ENCODE results near the gene ABL1.

The ABL1 gene

DNA sequence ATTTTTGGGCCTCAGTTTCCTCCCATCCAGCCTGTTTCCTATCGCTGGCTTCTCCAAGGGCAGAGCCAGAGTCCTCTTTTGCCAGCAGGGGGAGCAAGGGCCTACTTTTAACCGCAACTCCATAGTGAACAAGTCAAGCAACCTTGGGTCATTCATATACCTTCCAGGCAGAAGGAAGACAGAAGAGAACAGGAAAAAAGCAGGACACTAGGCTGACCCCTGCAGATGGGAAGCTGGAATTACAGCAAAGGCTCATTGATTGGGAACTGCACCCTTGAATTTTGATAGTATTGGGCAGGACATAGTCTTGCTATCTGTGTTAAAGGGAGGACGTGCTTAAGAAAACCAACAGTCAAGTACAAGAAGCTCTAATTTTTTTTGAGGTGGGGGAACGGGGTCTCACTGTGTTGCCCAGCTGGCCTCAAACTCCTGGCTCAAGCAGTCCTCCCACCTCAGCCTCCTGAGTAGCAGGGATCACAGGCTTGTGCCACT lies 31.5 kb downstream of the ABL1 start:
- Histone ChIP-seq H3K4me1 (ENCODE audit: insufficient read depth, low read length) (peaks cover 76% of the 10 kb centered on the region), H3K36me3 (ENCODE audit: insufficient read depth, low read length) (peaks cover 41% of the 10 kb centered on the region), H3K4me3 (ENCODE audit: low read depth in 1 of 2, low read length in 2 of 2) (no peak overlapping the region), H3K27ac (ENCODE audit: low read depth, low read length) (peak overlapping the region; percentile 38), H3K9ac (ENCODE audit: low read length) (no peak overlapping the region), H3K27me3 (ENCODE audit: control insufficient read depth in 1 of 2, insufficient read depth in 2 of 2, low read length in 2 of 2) (no peaks in the 10 kb centered on the region), H3K9me3 (ENCODE audit: low read length) (no peaks in the 10 kb centered on the region)

DNA sequence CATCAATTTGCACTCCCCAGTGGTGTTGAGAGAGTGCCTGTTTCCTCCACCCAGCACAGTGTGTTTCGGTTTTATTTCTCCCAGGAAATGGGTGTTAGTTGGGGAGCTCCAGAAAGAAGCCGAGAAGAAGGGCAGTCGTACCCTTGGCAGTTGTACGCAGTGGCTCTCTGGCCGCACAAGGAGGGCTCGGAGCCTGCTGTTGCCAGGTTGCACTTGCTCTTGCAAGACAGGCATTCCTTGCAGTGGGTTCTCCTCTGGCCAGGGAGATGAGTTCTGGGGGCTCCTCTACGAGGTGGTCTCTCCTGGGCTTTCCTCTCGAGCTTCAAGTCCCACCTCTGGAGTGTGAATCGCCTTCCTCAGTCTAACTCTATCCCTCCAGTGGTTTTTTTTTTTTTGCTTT lies 32.5 kb downstream of the ABL1 start:
- no peaks in the 10 kb centered on the region for H3K9me3 ChIP-seq (ENCODE audit: low read length)
- no peak overlapping the region for H3K27ac ChIP-seq (ENCODE audit: low read depth, low read length)
- no peak overlapping the region for H3K9ac ChIP-seq (ENCODE audit: low read length)
- peaks cover 75% of the 10 kb centered on the region for H3K4me1 ChIP-seq (ENCODE audit: insufficient read depth, low read length)
- peaks cover 48% of the 10 kb centered on the region for H3K36me3 ChIP-seq (ENCODE audit: insufficient read depth, low read length)
- no peak overlapping the region for H3K4me3 ChIP-seq (ENCODE audit: low read depth in 1 of 2, low read length in 2 of 2)
- no peaks in the 10 kb centered on the region for H3K27me3 ChIP-seq (ENCODE audit: control insufficient read depth in 1 of 2, insufficient read depth in 2 of 2, low read length in 2 of 2)

DNA sequence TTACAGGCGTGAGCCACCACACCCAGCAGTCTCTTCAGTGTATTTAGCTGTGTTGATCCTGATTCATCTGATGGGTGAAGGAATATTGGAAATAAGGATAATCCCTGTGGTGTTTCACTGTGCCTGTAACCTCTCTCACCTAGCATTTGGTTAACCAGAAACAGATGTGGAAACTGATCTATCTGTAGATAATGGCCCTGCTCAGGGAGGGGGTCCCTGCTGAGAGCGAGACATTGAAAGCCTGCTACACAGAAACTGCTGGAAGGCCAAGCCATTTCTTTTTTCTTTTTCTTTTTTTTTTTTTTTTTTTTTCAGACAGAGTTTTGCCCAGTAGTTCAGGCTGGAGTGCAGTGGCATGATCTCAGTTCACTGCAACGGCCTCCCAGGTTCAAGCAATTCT lies 33.2 kb downstream of the ABL1 start:
- no peaks in the 10 kb centered on the region for H3K9me3 ChIP-seq (ENCODE audit: low read length)
- H3K9ac ChIP-seq (ENCODE audit: low read length) = no peak overlapping the region
- no peak overlapping the region for H3K4me3 ChIP-seq (ENCODE audit: low read depth in 1 of 2, low read length in 2 of 2)
- H3K27ac ChIP-seq (ENCODE audit: low read depth, low read length) = no peak overlapping the region
- H3K27me3 ChIP-seq (ENCODE audit: control insufficient read depth in 1 of 2, insufficient read depth in 2 of 2, low read length in 2 of 2) = no peaks in the 10 kb centered on the region
- H3K4me1 ChIP-seq (ENCODE audit: insufficient read depth, low read length) = peaks cover 75% of the 10 kb centered on the region
- peaks cover 48% of the 10 kb centered on the region for H3K36me3 ChIP-seq (ENCODE audit: insufficient read depth, low read length)

DNA sequence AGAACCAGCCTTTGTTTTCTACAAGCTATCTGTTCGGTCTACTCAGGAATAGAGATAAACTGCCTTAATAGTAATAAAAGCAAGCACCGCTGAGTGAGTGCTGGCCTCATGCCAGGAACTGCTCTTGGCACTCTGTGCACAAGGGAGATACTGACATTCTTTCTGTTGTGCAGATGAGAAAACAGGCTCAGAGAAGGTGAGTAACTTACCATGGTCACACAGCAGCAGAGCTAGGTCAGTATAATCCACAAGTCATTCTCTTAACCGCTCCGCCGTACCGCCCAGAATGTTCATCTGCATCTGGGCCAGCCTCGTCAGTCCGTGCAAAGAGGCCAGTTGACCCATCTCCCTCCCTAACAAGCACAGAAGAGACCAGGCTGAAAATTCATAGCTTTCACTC lies 34.2 kb downstream of the ABL1 start:
- Histone ChIP-seq H3K36me3 (ENCODE audit: insufficient read depth, low read length) (peaks cover 55% of the 10 kb centered on the region), H3K27ac (ENCODE audit: low read depth, low read length) (no peak overlapping the region), H3K4me1 (ENCODE audit: insufficient read depth, low read length) (peaks cover 76% of the 10 kb centered on the region)

DNA sequence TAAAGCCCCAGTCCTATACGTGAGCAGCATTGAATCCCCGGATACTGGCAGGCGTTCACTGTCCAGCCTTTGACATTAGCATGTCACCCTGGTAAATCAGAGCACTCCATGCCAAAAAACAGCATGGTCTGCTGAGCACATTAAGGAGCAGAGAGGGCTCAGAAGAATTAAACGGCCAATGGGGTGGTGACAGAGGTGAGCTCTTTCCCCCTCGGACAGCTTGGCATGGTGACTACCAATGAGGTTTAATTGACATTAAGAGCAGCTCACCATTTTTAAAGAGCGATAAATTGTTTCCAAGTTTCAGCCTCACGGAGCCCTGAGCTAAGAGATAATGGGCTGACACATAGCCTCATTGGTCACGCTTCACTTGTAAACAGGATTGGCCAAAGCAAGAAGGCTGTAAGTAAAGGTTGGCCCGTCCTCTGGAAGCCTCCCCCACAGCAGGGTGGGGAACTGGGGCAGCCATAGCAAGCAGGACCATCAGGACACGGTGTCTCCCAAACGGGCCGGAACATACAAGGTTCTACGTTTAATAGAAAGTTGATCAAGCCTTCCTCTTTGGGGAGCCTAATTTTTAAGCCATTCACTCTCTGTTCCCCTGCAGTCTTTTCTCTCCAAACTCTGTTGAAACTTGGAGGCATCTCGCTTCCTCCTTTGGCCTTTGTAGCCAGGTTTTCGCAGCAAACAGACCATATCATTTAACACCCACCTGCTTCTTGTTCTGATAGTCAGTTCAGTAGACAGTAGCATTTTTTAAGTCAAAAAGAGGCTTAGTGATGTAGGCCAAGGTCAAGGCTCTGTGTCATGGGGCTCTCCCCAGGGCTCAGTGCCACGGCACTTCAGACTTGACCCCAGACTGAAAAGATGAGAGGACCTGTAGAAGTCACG lies 35.7 kb downstream of the ABL1 start:
- Histone ChIP-seq H3K4me3 (ENCODE audit: low read depth in 1 of 2, low read length in 2 of 2) (no peak overlapping the region), H3K36me3 (ENCODE audit: insufficient read depth, low read length) (peaks cover 62% of the 10 kb centered on the region), H3K9ac (ENCODE audit: low read length) (peak overlapping the region; percentile 8)

More for the DNA sequence above, 34.2 kb downstream of the ABL1 start:
- H3K9me3 ChIP-seq (ENCODE audit: low read length) = no peaks in the 10 kb centered on the region
- no peaks in the 10 kb centered on the region for H3K27me3 ChIP-seq (ENCODE audit: control insufficient read depth in 1 of 2, insufficient read depth in 2 of 2, low read length in 2 of 2)
- H3K9ac ChIP-seq (ENCODE audit: low read length) = no peak overlapping the region
- H3K4me3 ChIP-seq (ENCODE audit: low read depth in 1 of 2, low read length in 2 of 2) = no peak overlapping the region

DNA sequence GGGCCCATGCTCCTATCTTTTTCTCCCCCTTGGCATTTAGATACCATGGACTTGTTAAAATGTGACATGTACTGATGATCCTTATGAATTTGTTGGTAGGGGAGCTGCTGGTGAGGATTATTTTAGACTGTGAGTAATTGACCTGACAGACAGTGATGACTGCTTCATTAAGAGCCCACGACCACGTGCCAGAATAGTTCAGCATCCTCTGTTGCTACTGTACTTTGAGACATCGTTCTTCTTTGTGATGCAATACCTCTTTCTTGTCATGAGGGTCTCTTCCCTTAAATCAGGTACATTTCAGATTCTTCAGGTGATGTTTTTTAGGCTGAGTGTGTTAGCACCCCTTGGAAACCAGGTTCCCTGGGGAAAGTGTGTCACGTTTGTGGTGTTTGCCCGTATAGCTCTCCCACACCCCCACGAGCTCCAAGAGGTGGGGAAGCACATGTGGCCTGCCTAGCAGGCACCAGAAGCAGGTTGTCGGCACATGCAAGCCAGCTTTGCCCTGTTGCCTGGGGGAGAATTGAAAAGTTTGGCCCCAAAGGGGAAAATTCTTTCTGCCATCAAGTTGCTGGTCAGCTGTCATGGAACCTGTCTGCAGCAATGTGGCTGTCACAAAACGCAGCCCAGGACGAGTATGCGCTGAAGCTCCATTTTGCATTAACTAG lies 36.5 kb downstream of the ABL1 start:
- H3K27ac ChIP-seq (ENCODE audit: low read depth, low read length) = no peak overlapping the region
- H3K9ac ChIP-seq (ENCODE audit: low read length) = no peak overlapping the region
- H3K9me3 ChIP-seq (ENCODE audit: low read length) = no peaks in the 10 kb centered on the region
- no peak overlapping the region for H3K4me3 ChIP-seq (ENCODE audit: low read depth in 1 of 2, low read length in 2 of 2)
- peaks cover 64% of the 10 kb centered on the region for H3K4me1 ChIP-seq (ENCODE audit: insufficient read depth, low read length)
- no peaks in the 10 kb centered on the region for H3K27me3 ChIP-seq (ENCODE audit: control insufficient read depth in 1 of 2, insufficient read depth in 2 of 2, low read length in 2 of 2)
- peaks cover 69% of the 10 kb centered on the region for H3K36me3 ChIP-seq (ENCODE audit: insufficient read depth, low read length)

More for the DNA sequence above, 35.7 kb downstream of the ABL1 start:
- Histone ChIP-seq H3K4me1 (ENCODE audit: insufficient read depth, low read length) (peaks cover 68% of the 10 kb centered on the region), H3K9me3 (ENCODE audit: low read length) (no peaks in the 10 kb centered on the region), H3K27me3 (ENCODE audit: control insufficient read depth in 1 of 2, insufficient read depth in 2 of 2, low read length in 2 of 2) (no peaks in the 10 kb centered on the region), H3K27ac (ENCODE audit: low read depth, low read length) (peak overlapping the region; percentile 7)

DNA sequence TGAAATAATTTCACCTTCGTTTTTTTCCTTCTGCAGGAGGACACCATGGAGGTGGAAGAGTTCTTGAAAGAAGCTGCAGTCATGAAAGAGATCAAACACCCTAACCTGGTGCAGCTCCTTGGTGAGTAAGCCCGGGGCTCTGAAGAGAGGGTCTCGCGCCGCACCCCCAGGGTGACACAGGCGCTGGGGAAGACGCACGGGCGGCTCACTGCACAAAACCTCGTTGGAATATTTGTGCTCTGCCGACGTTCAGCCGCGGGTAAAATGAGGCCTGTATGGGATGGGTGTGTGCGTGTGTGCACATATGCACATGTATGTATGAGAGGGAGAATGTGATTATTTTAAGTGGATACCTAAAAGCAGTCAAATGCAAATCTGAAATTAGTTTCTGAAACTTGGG lies 37.0 kb downstream of the ABL1 start:
- Histone ChIP-seq H3K36me3 (ENCODE audit: insufficient read depth, low read length) (peaks cover 74% of the 10 kb centered on the region), H3K4me3 (ENCODE audit: low read depth in 1 of 2, low read length in 2 of 2) (no peak overlapping the region), H3K4me1 (ENCODE audit: insufficient read depth, low read length) (peaks cover 58% of the 10 kb centered on the region), H3K9me3 (ENCODE audit: low read length) (no peaks in the 10 kb centered on the region), H3K27ac (ENCODE audit: low read depth, low read length) (no peak overlapping the region), H3K27me3 (ENCODE audit: control insufficient read depth in 1 of 2, insufficient read depth in 2 of 2, low read length in 2 of 2) (no peaks in the 10 kb centered on the region), H3K9ac (ENCODE audit: low read length) (no peak overlapping the region)

DNA sequence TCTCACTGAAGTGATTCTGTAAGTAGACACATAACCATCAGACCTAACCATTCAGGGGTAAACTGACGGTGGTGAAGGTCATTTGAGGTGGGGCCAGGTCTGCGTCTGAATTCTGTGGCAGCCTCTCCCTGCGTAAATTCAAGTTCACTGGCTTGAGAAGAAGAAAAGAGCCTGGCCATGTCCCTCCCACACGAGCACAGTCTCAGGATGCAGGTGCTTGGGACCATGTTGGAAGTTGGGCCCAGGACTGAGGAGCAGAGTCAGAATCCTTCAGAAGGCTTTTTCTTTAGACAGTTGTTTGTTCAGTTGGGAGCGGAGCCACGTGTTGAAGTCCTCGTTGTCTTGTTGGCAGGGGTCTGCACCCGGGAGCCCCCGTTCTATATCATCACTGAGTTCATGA lies 37.5 kb downstream of the ABL1 start:
- H3K9ac ChIP-seq (ENCODE audit: low read length) = no peak overlapping the region
- H3K4me1 ChIP-seq (ENCODE audit: insufficient read depth, low read length) = peaks cover 54% of the 10 kb centered on the region
- peaks cover 79% of the 10 kb centered on the region for H3K36me3 ChIP-seq (ENCODE audit: insufficient read depth, low read length)
- no peaks in the 10 kb centered on the region for H3K9me3 ChIP-seq (ENCODE audit: low read length)
- H3K27me3 ChIP-seq (ENCODE audit: control insufficient read depth in 1 of 2, insufficient read depth in 2 of 2, low read length in 2 of 2) = no peaks in the 10 kb centered on the region
- H3K4me3 ChIP-seq (ENCODE audit: low read depth in 1 of 2, low read length in 2 of 2) = no peak overlapping the region
- H3K27ac ChIP-seq (ENCODE audit: low read depth, low read length) = peak overlapping the region; percentile 68

DNA sequence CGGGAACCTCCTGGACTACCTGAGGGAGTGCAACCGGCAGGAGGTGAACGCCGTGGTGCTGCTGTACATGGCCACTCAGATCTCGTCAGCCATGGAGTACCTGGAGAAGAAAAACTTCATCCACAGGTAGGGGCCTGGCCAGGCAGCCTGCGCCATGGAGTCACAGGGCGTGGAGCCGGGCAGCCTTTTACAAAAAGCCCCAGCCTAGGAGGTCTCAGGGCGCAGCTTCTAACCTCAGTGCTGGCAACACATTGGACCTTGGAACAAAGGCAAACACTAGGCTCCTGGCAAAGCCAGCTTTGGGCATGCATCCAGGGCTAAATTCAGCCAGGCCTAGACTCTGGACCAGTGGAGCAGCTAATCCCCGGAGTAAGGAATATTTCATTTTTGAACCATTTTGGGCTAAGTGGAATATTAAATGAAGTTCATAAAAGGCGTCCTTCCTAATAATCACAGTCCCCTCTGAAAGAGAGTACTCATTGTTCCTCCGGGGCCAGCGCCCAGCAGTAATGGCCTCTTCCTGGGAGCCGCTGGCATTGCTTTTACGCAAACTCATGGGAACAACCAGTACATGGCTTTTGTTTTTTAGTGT lies 38.0 kb downstream of the ABL1 start:
- Histone ChIP-seq H3K9me3 (ENCODE audit: low read length) (no peaks in the 10 kb centered on the region), H3K27ac (ENCODE audit: low read depth, low read length) (peak overlapping the region; percentile 68), H3K4me3 (ENCODE audit: low read depth in 1 of 2, low read length in 2 of 2) (no peak overlapping the region), H3K27me3 (ENCODE audit: control insufficient read depth in 1 of 2, insufficient read depth in 2 of 2, low read length in 2 of 2) (no peaks in the 10 kb centered on the region), H3K4me1 (ENCODE audit: insufficient read depth, low read length) (peaks cover 52% of the 10 kb centered on the region), H3K36me3 (ENCODE audit: insufficient read depth, low read length) (peaks cover 83% of the 10 kb centered on the region), H3K9ac (ENCODE audit: low read length) (no peak overlapping the region)

DNA sequence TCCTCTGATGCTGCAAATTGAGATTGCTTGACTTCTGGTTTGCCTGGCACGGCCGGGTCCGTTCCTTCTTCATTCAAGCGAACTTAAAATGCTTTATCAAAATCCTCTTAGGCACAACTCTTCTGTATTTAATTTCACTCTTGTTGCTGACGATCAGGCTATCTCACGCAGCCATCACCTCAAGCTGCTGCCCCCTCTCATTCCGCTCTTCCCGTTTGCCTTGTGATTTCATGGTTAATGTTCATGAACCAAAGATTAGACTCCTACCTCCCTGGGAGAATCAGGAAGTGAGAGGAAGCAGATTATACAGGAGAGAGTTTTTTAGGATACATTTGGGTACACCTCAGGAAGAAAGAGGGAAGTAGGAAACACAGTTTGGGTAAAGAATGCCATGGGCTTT lies 38.9 kb downstream of the ABL1 start:
- no peak overlapping the region for H3K9ac ChIP-seq (ENCODE audit: low read length)

DNA sequence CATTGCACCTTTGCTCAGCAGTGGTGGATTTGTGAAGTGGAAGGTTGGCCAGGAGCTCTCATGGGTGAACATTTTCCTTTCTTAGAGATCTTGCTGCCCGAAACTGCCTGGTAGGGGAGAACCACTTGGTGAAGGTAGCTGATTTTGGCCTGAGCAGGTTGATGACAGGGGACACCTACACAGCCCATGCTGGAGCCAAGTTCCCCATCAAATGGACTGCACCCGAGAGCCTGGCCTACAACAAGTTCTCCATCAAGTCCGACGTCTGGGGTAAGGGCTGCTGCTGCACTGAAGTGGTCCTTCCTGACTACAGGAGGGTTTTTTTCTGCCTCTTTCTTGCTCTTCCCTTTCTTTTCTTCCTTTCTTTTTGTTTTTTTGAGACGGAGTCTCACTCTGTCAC lies 39.7 kb downstream of the ABL1 start:
- H3K27me3 ChIP-seq (ENCODE audit: control insufficient read depth in 1 of 2, insufficient read depth in 2 of 2, low read length in 2 of 2) = no peaks in the 10 kb centered on the region
- peaks cover 93% of the 10 kb centered on the region for H3K36me3 ChIP-seq (ENCODE audit: insufficient read depth, low read length)

More for the DNA sequence above, 38.9 kb downstream of the ABL1 start:
- Histone ChIP-seq H3K4me1 (ENCODE audit: insufficient read depth, low read length) (peaks cover 51% of the 10 kb centered on the region), H3K36me3 (ENCODE audit: insufficient read depth, low read length) (peaks cover 92% of the 10 kb centered on the region), H3K4me3 (ENCODE audit: low read depth in 1 of 2, low read length in 2 of 2) (no peak overlapping the region), H3K27ac (ENCODE audit: low read depth, low read length) (no peak overlapping the region), H3K9me3 (ENCODE audit: low read length) (no peaks in the 10 kb centered on the region), H3K27me3 (ENCODE audit: control insufficient read depth in 1 of 2, insufficient read depth in 2 of 2, low read length in 2 of 2) (no peaks in the 10 kb centered on the region)

More for the DNA sequence above, 39.7 kb downstream of the ABL1 start:
- Histone ChIP-seq H3K27ac (ENCODE audit: low read depth, low read length) (no peak overlapping the region), H3K9me3 (ENCODE audit: low read length) (no peaks in the 10 kb centered on the region), H3K4me1 (ENCODE audit: insufficient read depth, low read length) (peaks cover 43% of the 10 kb centered on the region), H3K9ac (ENCODE audit: low read length) (no peak overlapping the region), H3K4me3 (ENCODE audit: low read depth in 1 of 2, low read length in 2 of 2) (no peak overlapping the region)

All from muscle layer of colon (tissue), 2 donors.